ENCODE data around the gene MITF.

DNA sequence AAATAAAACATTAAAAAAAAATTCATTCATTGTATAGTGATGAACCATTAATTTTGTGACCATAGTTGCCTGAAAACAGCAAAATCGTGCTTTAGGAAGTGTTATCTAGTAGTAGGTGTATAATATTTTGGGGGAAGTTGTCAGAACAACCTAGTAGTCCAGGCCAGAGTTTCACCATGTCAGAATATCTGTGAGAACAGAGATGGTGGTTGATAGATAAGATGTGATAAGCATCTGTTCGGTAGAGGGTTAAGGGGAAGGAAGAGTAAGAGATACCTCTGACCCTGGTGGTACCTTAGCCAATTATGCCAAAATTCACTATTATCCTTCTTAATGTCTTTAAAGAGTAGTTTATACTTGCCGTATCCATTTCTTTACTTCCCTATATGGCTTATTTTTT is 113.8 kb downstream of the MITF start:
- TF ChIP-seq, protein P1, sequence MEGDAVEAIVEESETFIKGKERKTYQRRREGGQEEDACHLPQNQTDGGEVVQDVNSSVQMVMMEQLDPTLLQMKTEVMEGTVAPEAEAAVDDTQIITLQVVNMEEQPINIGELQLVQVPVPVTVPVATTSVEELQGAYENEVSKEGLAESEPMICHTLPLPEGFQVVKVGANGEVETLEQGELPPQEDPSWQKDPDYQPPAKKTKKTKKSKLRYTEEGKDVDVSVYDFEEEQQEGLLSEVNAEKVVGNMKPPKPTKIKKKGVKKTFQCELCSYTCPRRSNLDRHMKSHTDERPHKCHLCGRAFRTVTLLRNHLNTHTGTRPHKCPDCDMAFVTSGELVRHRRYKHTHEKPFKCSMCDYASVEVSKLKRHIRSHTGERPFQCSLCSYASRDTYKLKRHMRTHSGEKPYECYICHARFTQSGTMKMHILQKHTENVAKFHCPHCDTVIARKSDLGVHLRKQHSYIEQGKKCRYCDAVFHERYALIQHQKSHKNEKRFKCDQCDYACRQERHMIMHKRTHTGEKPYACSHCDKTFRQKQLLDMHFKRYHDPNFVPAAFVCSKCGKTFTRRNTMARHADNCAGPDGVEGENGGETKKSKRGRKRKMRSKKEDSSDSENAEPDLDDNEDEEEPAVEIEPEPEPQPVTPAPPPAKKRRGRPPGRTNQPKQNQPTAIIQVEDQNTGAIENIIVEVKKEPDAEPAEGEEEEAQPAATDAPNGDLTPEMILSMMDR (IDR thresholded peaks at IDR 0.05 in 8 of 11, conservative IDR thresholded peaks at IDR 0.05 in 3 of 11) = no peak
- TF ChIP-seq POLR2A (IDR thresholded peaks at IDR 0.05) (no peak), POLR2AphosphoS5 (IDR thresholded peaks at IDR 0.05) (no peak)

All from spleen (tissue), 7 donors.